HepG2 (cell line): Measurements from ENCODE around the gene GPR137. TPM values are rescaled to one million over a fixed set of nuclear protein-coding genes. Genes with fewer than 3 reads are reported as not detected.
A peak's percentile ranks its signal among the peaks of the same experiment; 100 is the strongest.

Experiments
- CEBPZ ChIP-seq: IDR thresholded peaks from 2 replicates; pipeline ENCODE4 v1.6.1; 2012; ENCODE audit warnings: low read length, improper control_type of control experiment
- DMAP1 ChIP-seq: IDR thresholded peaks from 2 replicates; pipeline ENCODE4 v1.6.1; 2016
- HMG20B ChIP-seq: conservative IDR thresholded peaks from 2 replicates; pipeline ENCODE4 v1.6.1; 2016; ENCODE audit warnings: missing genetic modification reagents, missing compliant biosample characterization
- HNRNPH1 ChIP-seq: fragments of 200-400 bp; formaldehyde crosslinking; optimal IDR thresholded peaks from 2 replicates; pipeline ENCODE3; 2017; ENCODE audit warnings: mild to moderate bottlenecking, low read depth, low read length
- JUND ChIP-seq: sonication (generic); formaldehyde crosslinking; IDR thresholded peaks from 2 replicates; pipeline ENCODE4 v1.8.0; 2022; ENCODE audit warnings: mild to moderate bottlenecking, missing genetic modification reagents
- MTERF4 ChIP-seq: sonication (generic); formaldehyde crosslinking; IDR thresholded peaks from 2 replicates; pipeline ENCODE4 v1.8.0; 2023; ENCODE audit warnings: mild to moderate bottlenecking, missing genetic modification reagents
- MTF1 ChIP-seq: sonication (generic); formaldehyde crosslinking; IDR thresholded peaks from 2 replicates; pipeline ENCODE4 v1.5.0; 2020; ENCODE audit warnings: missing genetic modification reagents
- RARA ChIP-seq: IDR thresholded peaks from 2 replicates; pipeline ENCODE4 v1.6.1; 2016; ENCODE audit warnings: missing genetic modification reagents, missing compliant biosample characterization
- RBFOX2 ChIP-seq: fragments of 200-400 bp; formaldehyde crosslinking; IDR thresholded peaks from 2 replicates; pipeline ENCODE4 v1.6.1; 2017; ENCODE audit warnings: low read depth, mild to moderate bottlenecking, low read length
- TFAP4 ChIP-seq: sonication (generic); IDR thresholded peaks from 2 replicates; pipeline ENCODE4 v1.6.1; 2016; ENCODE audit warnings: low read depth, borderline replicate concordance
- TP53 ChIP-seq: sonication (generic); formaldehyde crosslinking; conservative IDR thresholded peaks from 2 replicates; pipeline ENCODE4 v1.4.0; 2020; ENCODE audit warnings: missing genetic modification reagents
- YEATS2 ChIP-seq: sonication (generic); formaldehyde crosslinking; IDR thresholded peaks from 2 replicates; pipeline ENCODE4 v1.4.0; 2020; ENCODE audit warnings: missing genetic modification reagents, borderline replicate concordance
- ZFP91 ChIP-seq: sonication (generic); formaldehyde crosslinking; IDR thresholded peaks from 2 replicates; pipeline ENCODE4 v1.9.0; 2022; ENCODE audit warnings: missing genetic modification reagents, mild to moderate bottlenecking, borderline replicate concordance
- ZNF18 ChIP-seq: sonication (generic); formaldehyde crosslinking; IDR thresholded peaks from 2 replicates; pipeline ENCODE4 v1.8.0; 2022; ENCODE audit warnings: mild to moderate bottlenecking, missing genetic modification reagents; ENCODE audit not compliant: insufficient replicate concordance
- ZNF33B ChIP-seq: sonication (generic); formaldehyde crosslinking; IDR thresholded peaks from 2 replicates; pipeline ENCODE4 v1.5.1; 2020; ENCODE audit warnings: mild to moderate bottlenecking, missing genetic modification reagents
- ZNF382 ChIP-seq: sonication (generic); formaldehyde crosslinking; IDR thresholded peaks from 2 replicates; pipeline ENCODE4 v1.5.0; 2020; ENCODE audit warnings: missing genetic modification reagents, mild to moderate bottlenecking, borderline replicate concordance
- ZNF556 ChIP-seq: sonication (generic); formaldehyde crosslinking; IDR thresholded peaks from 2 replicates; pipeline ENCODE4 v1.4.0; 2020; ENCODE audit warnings: mild to moderate bottlenecking, missing genetic modification reagents, borderline replicate concordance
- ZNF589 ChIP-seq: sonication (generic); formaldehyde crosslinking; conservative IDR thresholded peaks from 2 replicates; pipeline ENCODE4 v1.8.0; 2022; ENCODE audit warnings: mild to moderate bottlenecking, moderate library complexity, missing genetic modification reagents
- ZNF660 ChIP-seq: sonication (generic); formaldehyde crosslinking; IDR thresholded peaks from 2 replicates; pipeline ENCODE4 v1.5.1; 2020; ENCODE audit warnings: mild to moderate bottlenecking, low read depth, missing genetic modification reagents, borderline replicate concordance
- ZNF777 ChIP-seq: sonication (generic); formaldehyde crosslinking; IDR thresholded peaks from 2 replicates; pipeline ENCODE4 v1.4.0; 2020; ENCODE audit warnings: missing genetic modification reagents
- ZNF792 ChIP-seq: IDR thresholded peaks from 2 replicates; pipeline ENCODE4 v1.6.1; 2016
- polyA plus RNA-seq, 8 experiments: library from polyadenylated mRNA; depleted of rRNA in 3 of 8; stranded (reverse) in 7 of 8; unstranded in 1 of 8; fragments of >200 nt; fragmentation: Illumina TruSeq in 4 of 8; extraction: Trizol in 4 of 8; gene quantifications; 2 replicates each; pipeline versions ENCODE4 v1.2.1 to v1.2.3, GENCODE V29; 2011 to 2016; ENCODE audit warnings: low read depth in 4 of 8, missing spikeins in 1 of 8, mixed read lengths in 1 of 8; ENCODE audit not compliant: insufficient read depth in 1 of 8
- total RNA-seq, 5 experiments: library from RNA; depleted of rRNA; stranded (reverse); fragments of >200 nt; fragmentation: Illumina TruSeq; extraction: Trizol; gene quantifications; 2 replicates each; pipeline ENCODE4 v1.2.3, GENCODE V29; 2016; ENCODE audit warnings: low read depth in 1 of 5

The GPR137 gene
- total and polyA plus RNA-seq, 2 of the 13 experiments (the other 11 are each of a cell fraction or from before 2014, with no cell fraction given): 8.5 to 13.2 TPM

GRCh38 chr11:64240435-64241240 is 45.0 kb upstream of the GPR137 start, which contains the start of gene FKBP2 (continued):
- TF ChIP-seq TFAP4 (peak; percentile 10; the same call in 1 of the 2 replicates), MTERF4 (CRISPR knock-in tag) (no peak), ZNF660 (CRISPR knock-in tag) (no peak), HMG20B (CRISPR knock-in tag) (no peak), JUND (CRISPR knock-in tag) (no peak; the same call in 1 of the 2 replicates), ZFP91 (CRISPR knock-in tag) (peak; percentile 76), DMAP1 (CRISPR knock-in tag) (no peak), TP53 (CRISPR knock-in tag) (0 out of 2 replicates have a peak, but pooled peaks have one; percentile 70), CEBPZ (no peak), RBFOX2 (peak; percentile 91), ZNF33B (CRISPR knock-in tag) (peak; percentile 40; the same call in 1 of the 2 replicates), ZNF777 (0 out of 2 replicates have a peak, but pooled peaks have one; percentile 36), ZNF556 (CRISPR knock-in tag) (no peak), ZNF792 (CRISPR knock-in tag) (peak; percentile 56; the same call in 1 of the 2 replicates), ZNF382 (CRISPR knock-in tag) (no peak), YEATS2 (CRISPR knock-in tag) (peak; percentile 86; the same call in 1 of the 2 replicates), HNRNPH1 (no peak), MTF1 (CRISPR knock-in tag) (no peak), ZNF18 (CRISPR knock-in tag) (peak; percentile 20), ZNF589 (CRISPR knock-in tag) (no peak), RARA (CRISPR knock-in tag) (peak; percentile 82)
